Measurements from ENCODE around the gene RPS29. TPM values are rescaled to one million over a fixed set of nuclear protein-coding genes. Genes with fewer than 3 reads are reported as not detected.

Gene RPS29
- total and polyA plus RNA-seq, 2 of the 13 experiments (the other 11 are each of a cell fraction or from before 2014, with no cell fraction given): 4,303 to 8,215 TPM

DNA sequence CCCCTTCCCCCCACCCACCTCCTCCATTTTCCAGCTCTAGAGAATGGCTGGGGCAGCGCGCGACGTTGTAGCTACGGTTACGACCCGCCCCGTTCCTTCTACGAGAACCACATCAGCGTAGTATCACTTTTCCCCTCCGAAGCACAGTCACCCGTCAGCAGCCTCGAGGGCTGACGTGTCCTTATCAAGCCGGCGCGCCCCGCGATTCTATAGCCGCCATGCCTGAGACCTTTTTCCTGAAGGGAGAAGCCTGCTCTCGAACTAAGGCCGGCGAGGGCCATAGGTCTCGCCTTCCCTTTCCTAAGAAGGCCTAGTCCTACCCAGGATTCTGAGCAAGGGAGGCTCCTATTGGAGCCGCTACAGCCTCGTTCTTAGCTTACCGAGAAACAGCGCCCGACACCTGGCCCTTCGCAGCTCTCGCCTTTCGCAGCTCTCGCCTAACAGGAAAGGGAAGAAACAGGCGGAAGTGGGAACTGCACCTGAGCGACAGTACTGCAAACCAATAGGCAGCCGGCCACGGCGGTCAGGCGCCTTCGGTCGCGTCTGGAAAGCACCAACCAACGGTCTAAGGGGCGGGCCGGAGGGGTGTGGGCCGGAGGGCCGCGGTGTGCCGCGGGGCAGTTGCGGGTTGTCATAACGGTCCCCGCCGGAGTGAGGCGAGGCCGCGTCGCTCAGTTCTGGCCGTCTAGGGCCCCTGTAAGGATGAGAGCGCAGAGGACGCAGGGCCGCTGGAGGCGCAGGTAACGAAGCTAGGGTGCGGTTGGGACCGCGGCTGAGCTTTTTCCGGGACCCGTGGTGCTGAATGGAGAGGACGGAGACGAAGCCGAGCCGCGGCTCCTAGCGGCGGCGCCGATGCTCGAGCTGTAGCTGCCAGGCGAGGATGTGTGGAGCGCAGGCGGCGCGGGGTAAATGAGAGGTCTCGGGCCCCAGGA is 34.3 kb upstream of the RPS29 start, which contains the start of the genes MGAT2 and RPL36AL (continued):
- TF ChIP-seq, protein P1, sequence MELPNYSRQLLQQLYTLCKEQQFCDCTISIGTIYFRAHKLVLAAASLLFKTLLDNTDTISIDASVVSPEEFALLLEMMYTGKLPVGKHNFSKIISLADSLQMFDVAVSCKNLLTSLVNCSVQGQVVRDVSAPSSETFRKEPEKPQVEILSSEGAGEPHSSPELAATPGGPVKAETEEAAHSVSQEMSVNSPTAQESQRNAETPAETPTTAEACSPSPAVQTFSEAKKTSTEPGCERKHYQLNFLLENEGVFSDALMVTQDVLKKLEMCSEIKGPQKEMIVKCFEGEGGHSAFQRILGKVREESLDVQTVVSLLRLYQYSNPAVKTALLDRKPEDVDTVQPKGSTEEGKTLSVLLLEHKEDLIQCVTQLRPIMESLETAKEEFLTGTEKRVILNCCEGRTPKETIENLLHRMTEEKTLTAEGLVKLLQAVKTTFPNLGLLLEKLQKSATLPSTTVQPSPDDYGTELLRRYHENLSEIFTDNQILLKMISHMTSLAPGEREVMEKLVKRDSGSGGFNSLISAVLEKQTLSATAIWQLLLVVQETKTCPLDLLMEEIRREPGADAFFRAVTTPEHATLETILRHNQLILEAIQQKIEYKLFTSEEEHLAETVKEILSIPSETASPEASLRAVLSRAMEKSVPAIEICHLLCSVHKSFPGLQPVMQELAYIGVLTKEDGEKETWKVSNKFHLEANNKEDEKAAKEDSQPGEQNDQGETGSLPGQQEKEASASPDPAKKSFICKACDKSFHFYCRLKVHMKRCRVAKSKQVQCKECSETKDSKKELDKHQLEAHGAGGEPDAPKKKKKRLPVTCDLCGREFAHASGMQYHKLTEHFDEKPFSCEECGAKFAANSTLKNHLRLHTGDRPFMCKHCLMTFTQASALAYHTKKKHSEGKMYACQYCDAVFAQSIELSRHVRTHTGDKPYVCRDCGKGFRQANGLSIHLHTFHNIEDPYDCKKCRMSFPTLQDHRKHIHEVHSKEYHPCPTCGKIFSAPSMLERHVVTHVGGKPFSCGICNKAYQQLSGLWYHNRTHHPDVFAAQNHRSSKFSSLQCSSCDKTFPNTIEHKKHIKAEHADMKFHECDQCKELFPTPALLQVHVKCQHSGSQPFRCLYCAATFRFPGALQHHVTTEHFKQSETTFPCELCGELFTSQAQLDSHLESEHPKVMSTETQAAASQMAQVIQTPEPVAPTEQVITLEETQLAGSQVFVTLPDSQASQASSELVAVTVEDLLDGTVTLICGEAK (IDR thresholded peaks at IDR 0.05): no peak
- TF ChIP-seq, protein P1 (CRISPR knock-in tag; IDR thresholded peaks at IDR 0.05): 0 out of 2 replicates have a peak, but pooled peaks have one; percentile 16
- TF ChIP-seq PAXIP1 (CRISPR knock-in tag; conservative IDR thresholded peaks at IDR 0.05): peak; percentile 2; the same call in 1 of the 2 replicates
- no peak for TF ChIP-seq ADNP (CRISPR knock-in tag; IDR thresholded peaks at IDR 0.05)
- peak; percentile 63 for TF ChIP-seq TBL1XR1 (IDR thresholded peaks at IDR 0.05; ENCODE audit: borderline replicate concordance, low read length, partially characterized antibody)
- 0 out of 2 replicates have a peak, but pooled peaks have one; percentile 22 for TF ChIP-seq SP4 (CRISPR knock-in tag; IDR thresholded peaks at IDR 0.05)
- TF ChIP-seq ZNF839 (CRISPR knock-in tag; IDR thresholded peaks at IDR 0.05; ENCODE audit: borderline replicate concordance): no peak
- no peak for TF ChIP-seq CENPBD1 (CRISPR knock-in tag; IDR thresholded peaks at IDR 0.05; ENCODE audit: borderline replicate concordance, low read depth)
